GM21423 (cell line): ENCODE results near the gene SLC30A3.
"Not testable (repeated sequence)": the region's sequence is repeated elsewhere in the genome, so short reads cannot be mapped to it uniquely, and the experiment has no call there.

Experiments used
- ATAC-seq: cut with Tn5 transposase; IDR thresholded peaks from one replicate; pipeline ENCODE4 v1.9.1; 2021; ENCODE audit warnings: mild to moderate bottlenecking, moderate library complexity; ENCODE audit not compliant: unreplicated experiment

SLC30A3 gene

GRCh38 chr2:27285481-27285880 is 22.6 kb upstream of the SLC30A3 start:
- no peak for ATAC-seq

GRCh38 chr2:27284996-27285395 is 22.1 kb upstream of the SLC30A3 start:
- ATAC-seq = no peak

- no peak for ATAC-seq
Observed at GRCh38 chr2:27282892-27283291, 20.0 kb upstream of the SLC30A3 start.

GRCh38 chr2:27281855-27282559 is 19.2 kb upstream of the SLC30A3 start, which contains the start of gene TRIM54:
TSS of gene TRIM54 (plus strand) at chr2:27282429. CDS start at chr2:27282732, 303 bp downstream.
- no peak for ATAC-seq

GRCh38 chr2:27281442-27281841 is 18.6 kb upstream of the SLC30A3 start:
- no peak for ATAC-seq

GRCh38 chr2:27280826-27281225 is 18.0 kb upstream of the SLC30A3 start:
- no peak for ATAC-seq

- ATAC-seq = no peak
Observed at GRCh38 chr2:27278010-27278409, 15.2 kb upstream of the SLC30A3 start.

- ATAC-seq = no peak
Observed at GRCh38 chr2:27275211-27276150, 12.6 kb upstream of the SLC30A3 start, which contains the start of gene DNAJC5G. TSS of gene DNAJC5G (plus strand) at chr2:27275433. CDS start at chr2:27276729, 1,296 bp downstream.

GRCh38 chr2:27272537-27273522 is 10.0 kb upstream of the SLC30A3 start:
- ATAC-seq = not testable (repeated sequence)

- ATAC-seq = no peak
Observed at GRCh38 chr2:27271631-27272340, 8.9 kb upstream of the SLC30A3 start.

GRCh38 chr2:27270670-27271069 is 7.8 kb upstream of the SLC30A3 start:
- no peak for ATAC-seq

- ATAC-seq = no peak
Observed at GRCh38 chr2:27270131-27270530, 7.3 kb upstream of the SLC30A3 start.

- not testable (repeated sequence) for ATAC-seq
Observed at GRCh38 chr2:27268296-27268695, 5.4 kb upstream of the SLC30A3 start.

GRCh38 chr2:27265536-27265870 is 2.7 kb upstream of the SLC30A3 start:
- no peak for ATAC-seq

GRCh38 chr2:27264753-27265535 is 2.1 kb upstream of the SLC30A3 start:
- ATAC-seq = no peak

- no peak for ATAC-seq
Observed at GRCh38 chr2:27264253-27264752, 1.5 kb upstream of the SLC30A3 start.

- ATAC-seq = no peak
Observed at GRCh38 chr2:27263287-27264252, 723 bp upstream of the SLC30A3 start.

- ATAC-seq = no peak
Observed at GRCh38 chr2:27261926-27262298, 935 bp downstream of the SLC30A3 start.
